Erythroblast (primary cell): Measurements from ENCODE around the gene DPP7.

Source experiments
- DNase-seq, 2 experiments: peaks; one replicate each; lab custom pipeline; 2025; lab: John Stamatoyannopoulos, UW
- GATA1 ChIP-seq: IDR thresholded peaks from 2 replicates; pipeline ENCODE4 v1.6.1; 2011; ENCODE audit warnings: low read depth, mild to moderate bottlenecking, control low read depth, low read length, moderate library complexity
- POLR2A ChIP-seq: IDR thresholded peaks from 2 replicates; pipeline ENCODE4 v1.6.1; 2011; ENCODE audit warnings: mild to moderate bottlenecking, low read length

DPP7 gene

DNA sequence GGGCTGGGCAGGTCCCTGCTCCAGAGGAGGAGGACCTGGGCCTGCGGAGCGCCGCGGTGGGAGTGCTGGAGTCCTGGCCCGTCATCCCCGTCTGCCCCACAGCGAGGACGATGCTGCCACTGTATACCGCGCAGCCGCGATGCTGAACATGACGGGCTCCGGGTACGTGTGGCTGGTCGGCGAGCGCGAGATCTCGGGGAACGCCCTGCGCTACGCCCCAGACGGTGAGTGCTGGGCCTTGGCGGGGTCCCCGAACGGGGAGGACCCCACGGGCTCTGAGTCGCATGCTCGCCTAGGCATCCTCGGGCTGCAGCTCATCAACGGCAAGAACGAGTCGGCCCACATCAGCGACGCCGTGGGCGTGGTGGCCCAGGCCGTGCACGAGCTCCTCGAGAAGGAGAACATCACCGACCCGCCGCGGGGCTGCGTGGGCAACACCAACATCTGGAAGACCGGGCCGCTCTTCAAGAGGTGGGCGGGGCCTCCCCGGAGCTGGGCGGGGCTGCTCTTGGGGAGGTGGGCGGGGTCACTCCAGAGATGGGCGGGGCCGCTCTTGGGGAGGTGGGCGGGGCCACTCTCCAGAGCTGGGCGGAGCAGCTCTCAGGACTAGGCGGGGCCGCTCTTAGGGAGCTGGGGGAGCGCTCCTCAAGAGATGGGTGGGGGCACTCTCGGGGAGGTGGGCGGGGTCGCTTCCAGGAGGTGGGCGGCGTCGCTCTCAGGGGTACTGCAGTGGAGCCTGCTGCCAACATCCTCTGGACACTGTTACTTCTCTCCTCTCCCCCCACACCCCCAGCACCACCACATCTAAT lies 42.2 kb upstream of the DPP7 start:
- peak; percentile 84 to 93 for DNase-seq
- TF ChIP-seq GATA1: no peak
- TF ChIP-seq POLR2A: no peak

DNA sequence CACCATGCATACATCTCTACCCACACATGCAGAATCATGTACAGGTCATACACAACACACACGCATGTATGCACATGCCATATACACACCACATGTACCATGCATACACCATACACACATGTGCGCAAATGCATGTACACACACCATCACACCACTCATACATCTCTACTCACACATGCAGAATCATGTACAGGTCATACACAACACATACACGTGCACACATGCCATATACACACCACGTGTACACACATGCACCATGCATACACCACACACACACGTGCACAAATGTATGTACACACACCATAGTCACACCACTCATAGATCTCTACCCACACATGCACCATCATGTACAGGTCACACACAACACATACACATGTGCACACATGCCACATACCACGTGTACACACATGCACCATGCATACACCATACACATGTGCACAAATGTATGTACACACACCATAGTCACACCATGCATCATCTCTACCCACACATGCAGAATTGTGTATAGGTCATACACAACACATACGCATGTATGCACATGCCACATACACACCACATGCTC lies 38.4 kb upstream of the DPP7 start:
- no peak for DNase-seq
- TF ChIP-seq GATA1: no peak
- TF ChIP-seq POLR2A: no peak

- TF ChIP-seq POLR2A (no peak), GATA1 (no peak)
- DNase-seq: peak; percentile 67 to 69
Observed at GRCh38 chr9:137150617-137151457, 36.3 kb upstream of the DPP7 start.

DNA sequence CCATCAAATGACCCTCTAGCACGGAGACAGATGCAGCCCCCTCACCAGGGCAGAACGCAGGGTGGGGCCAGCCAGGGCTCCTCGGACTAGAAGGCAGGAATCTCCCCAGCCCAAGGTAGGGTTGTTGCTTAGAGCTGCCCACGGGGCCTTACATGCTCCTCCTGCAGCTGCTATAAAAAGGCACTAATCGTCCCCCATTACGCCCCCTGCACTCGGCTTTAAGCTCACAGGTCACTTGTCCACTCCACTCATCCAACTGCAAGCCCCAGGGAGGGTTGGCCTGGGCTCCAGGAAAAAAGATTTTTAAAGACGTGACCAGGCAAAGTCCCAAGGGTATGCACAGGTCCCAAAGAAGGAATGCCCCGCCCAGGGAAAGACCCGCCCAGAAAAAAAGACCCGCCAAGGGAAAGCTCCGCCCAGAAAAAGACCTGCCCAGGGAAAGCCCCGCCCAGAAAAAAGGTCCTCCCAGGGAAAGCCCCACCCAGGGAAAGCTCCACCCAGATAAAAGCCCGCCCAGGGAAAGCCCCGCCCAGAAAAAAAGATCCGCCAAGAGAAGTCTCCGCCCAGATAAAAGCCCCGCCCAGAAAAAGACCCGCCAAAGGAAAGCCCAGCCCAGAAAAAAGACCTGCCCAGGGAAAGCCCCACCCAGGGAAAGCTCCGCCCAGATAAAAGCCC lies 35.5 kb upstream of the DPP7 start:
- TF ChIP-seq POLR2A (no peak), GATA1 (no peak)
- peak in 1 of 2 experiments; percentile 54 for DNase-seq

DNA sequence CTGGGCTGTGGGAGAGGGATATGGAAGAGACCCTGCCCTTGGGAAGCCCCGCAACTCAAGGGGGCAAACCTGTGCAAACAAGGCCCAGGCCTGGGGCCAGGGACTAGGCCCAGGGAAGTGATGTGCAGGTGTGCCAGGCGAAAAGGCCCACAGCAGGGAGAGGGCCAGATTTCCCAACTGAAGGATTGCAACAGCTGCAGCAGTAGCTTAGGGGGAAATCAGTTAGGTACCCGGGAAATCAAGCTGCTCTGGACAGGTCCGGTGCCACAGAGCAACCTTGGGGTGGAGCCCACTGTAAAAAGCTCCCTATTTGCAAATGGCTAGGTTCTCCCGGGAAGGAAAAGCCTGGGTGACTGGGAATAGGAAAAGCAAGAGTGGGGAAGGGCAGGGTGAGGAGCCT lies 34.8 kb upstream of the DPP7 start:
- no peak for DNase-seq
- TF ChIP-seq POLR2A: no peak
- TF ChIP-seq GATA1: no peak

GRCh38 chr9:137148661-137149060 lies 34.1 kb upstream of the DPP7 start:
- TF ChIP-seq GATA1: no peak
- no peak for TF ChIP-seq POLR2A
- no peak for DNase-seq

DNA sequence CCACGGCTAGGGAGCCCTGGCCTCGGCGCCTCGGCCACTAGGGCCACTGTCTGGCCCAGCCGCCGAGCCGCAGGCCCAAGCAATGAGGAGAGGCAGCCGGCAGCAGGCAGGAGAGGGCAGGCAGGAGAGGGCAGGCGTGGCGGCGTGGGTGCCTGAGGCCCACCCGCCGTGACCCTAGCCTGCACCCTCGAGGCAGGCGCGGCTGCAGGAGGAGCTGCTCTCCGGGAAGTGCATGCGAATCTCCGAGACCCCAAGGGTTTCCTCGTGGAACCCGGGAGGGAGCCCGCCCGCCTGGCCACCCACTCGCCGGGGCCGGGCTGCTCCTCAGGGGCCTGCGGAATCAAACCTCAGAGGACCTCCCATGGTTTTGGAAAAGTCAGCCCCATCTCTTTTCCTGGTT lies 33.7 kb upstream of the DPP7 start:
- DNase-seq: no peak
- no peak for TF ChIP-seq POLR2A
- TF ChIP-seq GATA1: no peak

- no peak for TF ChIP-seq POLR2A
- TF ChIP-seq GATA1: no peak
- DNase-seq: no peak
Observed at GRCh38 chr9:137147793-137148160, 33.2 kb upstream of the DPP7 start.

DNA sequence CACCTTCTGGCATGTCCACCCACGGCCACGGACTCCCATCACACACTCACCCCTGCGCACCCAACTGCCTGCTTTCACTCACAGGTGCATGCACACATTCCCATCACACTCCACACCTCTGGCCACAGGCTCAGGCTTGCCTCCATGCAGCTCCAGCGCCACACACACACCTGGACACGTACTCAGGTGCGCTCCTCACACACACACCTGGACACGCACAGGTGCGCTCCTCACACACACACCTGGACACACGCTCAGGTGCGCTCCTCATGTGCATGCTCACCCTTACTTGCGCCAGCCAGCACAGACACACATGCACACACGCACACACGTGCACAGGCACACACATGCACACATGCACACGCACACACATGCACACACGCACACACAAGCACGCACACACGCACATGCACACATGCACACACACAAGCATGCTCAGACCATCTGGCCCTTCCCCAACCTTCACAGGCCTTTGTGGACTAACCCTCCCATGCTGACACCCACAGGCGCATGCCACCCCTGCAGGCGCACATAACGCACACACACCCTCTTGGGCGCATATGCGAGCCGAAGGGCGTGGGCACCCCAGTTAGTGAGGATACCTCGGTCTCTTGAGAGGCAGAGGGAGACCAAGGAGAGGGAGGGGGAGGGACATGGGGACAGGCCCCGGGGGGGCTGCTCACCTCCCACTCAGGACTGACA lies 32.7 kb upstream of the DPP7 start:
- no peak for DNase-seq
- TF ChIP-seq POLR2A: no peak
- TF ChIP-seq GATA1: no peak

DNA sequence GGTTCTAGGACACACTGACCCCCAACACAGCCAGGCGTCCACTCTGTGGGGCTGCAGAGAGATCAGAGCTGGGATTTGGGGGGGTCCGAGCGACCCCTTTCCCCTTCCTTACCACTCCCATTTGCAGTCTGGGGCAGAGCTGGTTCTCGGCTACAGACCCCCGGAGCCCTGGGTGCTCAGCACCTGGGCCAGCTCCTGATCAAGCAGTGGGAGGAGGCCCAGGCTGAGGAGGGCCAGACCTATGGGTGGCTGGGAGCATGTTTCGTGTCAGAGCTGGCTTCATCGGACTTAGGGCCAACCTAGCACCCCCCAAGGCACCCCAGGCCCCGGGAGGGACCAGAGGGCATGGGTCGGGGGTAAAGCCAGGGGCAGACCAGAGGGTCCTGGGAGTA lies 32.0 kb upstream of the DPP7 start:
- no peak for DNase-seq
- TF ChIP-seq GATA1 (no peak), POLR2A (no peak)

- TF ChIP-seq GATA1 (no peak), POLR2A (no peak)
- DNase-seq: no peak
Observed at GRCh38 chr9:137145731-137146526, 31.4 kb upstream of the DPP7 start.

DNA sequence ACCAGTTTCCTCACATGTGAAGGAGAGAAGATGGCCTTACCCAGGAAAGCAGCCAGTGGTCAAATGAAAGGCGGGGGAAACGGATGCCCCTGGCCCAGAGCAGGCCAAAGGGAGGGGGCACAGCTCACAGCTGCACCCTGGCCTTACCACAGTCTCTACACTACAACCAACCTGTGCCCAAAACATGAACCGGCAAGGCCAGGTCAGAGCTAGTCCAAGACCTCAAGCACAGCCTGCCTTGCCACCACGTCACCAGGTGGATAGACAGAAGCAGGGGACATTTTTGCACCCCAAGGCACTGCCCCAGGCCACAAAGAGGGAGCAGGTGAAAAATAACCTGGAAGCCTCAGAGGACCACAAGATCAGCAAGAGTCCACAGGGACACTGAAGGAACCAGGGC lies 28.9 kb upstream of the DPP7 start:
- no peak for DNase-seq
- no peak for TF ChIP-seq POLR2A
- TF ChIP-seq GATA1: no peak

DNA sequence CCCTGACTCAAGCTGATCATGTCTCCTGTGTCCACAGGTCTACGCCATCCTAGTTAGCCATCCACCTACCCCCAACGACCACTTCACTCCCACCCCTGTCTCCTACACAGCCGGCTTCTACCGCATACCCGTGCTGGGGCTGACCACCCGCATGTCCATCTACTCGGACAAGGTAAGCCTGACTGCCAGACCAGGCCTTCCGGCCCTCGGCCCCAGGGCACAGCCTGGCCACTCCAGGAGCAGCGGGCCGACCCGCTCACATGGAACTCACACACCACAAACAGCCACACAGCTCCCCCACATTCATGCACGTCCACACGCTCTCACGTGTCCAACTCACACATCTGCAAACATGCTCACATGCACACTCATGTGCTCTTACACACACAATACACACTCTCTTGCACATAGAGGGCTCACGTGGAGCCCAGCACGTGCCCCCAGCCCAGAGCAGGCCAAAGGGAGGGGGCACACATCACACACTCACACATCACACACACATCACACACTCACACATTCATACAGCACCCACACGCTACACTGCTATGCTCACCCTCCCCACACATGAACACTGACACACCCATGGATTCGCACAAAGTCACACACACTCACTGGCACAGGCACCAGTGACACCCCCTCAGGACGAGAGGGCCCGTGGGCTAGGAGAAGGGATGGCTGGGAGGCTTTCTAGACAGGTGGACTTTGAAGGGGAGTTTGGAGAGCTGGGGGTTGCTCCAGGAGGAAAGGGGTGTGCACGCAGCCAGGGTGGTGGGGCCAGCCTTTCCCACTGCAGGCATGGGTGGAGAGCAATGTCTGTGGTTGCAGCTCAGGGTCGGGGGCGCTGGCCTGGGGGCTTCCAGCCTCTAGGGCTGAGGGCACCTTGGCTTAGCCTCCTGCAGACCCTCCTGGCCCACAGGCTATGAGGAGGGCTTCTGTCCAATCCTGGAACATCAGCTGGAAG lies 27.7 kb upstream of the DPP7 start:
- no peak for DNase-seq
- no peak for TF ChIP-seq GATA1
- no peak for TF ChIP-seq POLR2A
